OCI-LY7 (cell line): ENCODE results near the gene EXOC3L2. TPM values are rescaled to one million over a fixed set of nuclear protein-coding genes. Genes with fewer than 3 reads are reported as not detected.

Source experiments
- BruUV-seq: library from RNA; stranded (reverse); fragments of 400-500 nt; replicated peaks from 2 replicates; lab custom pipeline; 2021; lab: Mats Ljungman, UMichigan
- CTCF ChIA-PET: fragments of 300-600 bp; sonication (Branson Sonifier 250); formaldehyde crosslinking; loops from one replicate; lab custom pipeline; 2022; ENCODE audit warnings: antibody characterized with exemption; ENCODE audit not compliant: unreplicated experiment; lab: Charles Lee
- POLR2A ChIA-PET: fragments of 300-600 bp; sonication (Branson Sonifier 250); formaldehyde crosslinking; loops from one replicate; lab custom pipeline; 2022; ENCODE audit warnings: antibody characterized with exemption; lab: Charles Lee
- DNase-seq: peaks from one replicate; pipeline ENCODE4 v3.0.0-alpha.2; 2015; ENCODE audit warnings: low spot score
- H2AFZ ChIP-seq: fragments of 200-600 bp; sonication (generic), shearing (Covaris generic); 2 replicates; pipeline ENCODE4 v1.6.1; 2014; ENCODE audit warnings: mild to moderate bottlenecking, antibody characterized with exemption, low read length, moderate library complexity
- H3K27ac ChIP-seq: fragments of 200-600 bp; sonication (generic); 2 replicates; pipeline ENCODE4 v1.5.1; 2014; ENCODE audit warnings: mixed run types, low read depth, mild to moderate bottlenecking, moderate library complexity, low read length, inconsistent platforms; ENCODE audit not compliant: poor library complexity, severe bottlenecking
- H3K36me3 ChIP-seq: fragments of 200-600 bp; sonication (generic); 2 replicates; pipeline ENCODE4 v1.6.1; 2014; ENCODE audit warnings: mild to moderate bottlenecking, antibody characterized with exemption, low read length, moderate library complexity, mixed read lengths; ENCODE audit not compliant: insufficient read depth
- H3K4me1 ChIP-seq: fragments of 200-600 bp; sonication (generic); 2 replicates; pipeline ENCODE4 v1.5.1; 2014; ENCODE audit warnings: mild to moderate bottlenecking, low read length; ENCODE audit not compliant: insufficient read depth, poor library complexity, severe bottlenecking
- H3K4me2 ChIP-seq: fragments of 200-600 bp; sonication (generic); 2 replicates; pipeline ENCODE4 v1.6.1; 2014; ENCODE audit warnings: mild to moderate bottlenecking, low read length
- H3K4me3 ChIP-seq: fragments of 200-600 bp; sonication (generic); 2 replicates; pipeline ENCODE4 v1.5.1; 2014; ENCODE audit warnings: mild to moderate bottlenecking, low read depth, low read length; ENCODE audit not compliant: poor library complexity, severe bottlenecking
- H3K79me2 ChIP-seq: fragments of 200-600 bp; sonication (generic); 2 replicates; pipeline ENCODE4 v1.6.1; 2016; ENCODE audit warnings: low read depth, mild to moderate bottlenecking, low read length, moderate library complexity, mixed read lengths; ENCODE audit not compliant: insufficient read depth
- H3K9me2 ChIP-seq: fragments of 200-600 bp; sonication (generic); 2 replicates; pipeline ENCODE4 v1.6.1; 2016; ENCODE audit warnings: mild to moderate bottlenecking, low read length, mixed read lengths; ENCODE audit not compliant: insufficient read depth
- H3K9me3 ChIP-seq: fragments of 200-600 bp; sonication (generic); 2 replicates; pipeline ENCODE4 v1.6.1; 2014; ENCODE audit warnings: mild to moderate bottlenecking, mixed run types, low read length, mixed read lengths
- H4K20me1 ChIP-seq: fragments of 200-600 bp; sonication (generic); 2 replicates; pipeline ENCODE4 v1.6.1; 2014; ENCODE audit warnings: mild to moderate bottlenecking, antibody characterized with exemption, low read length, moderate library complexity, mixed read lengths; ENCODE audit not compliant: insufficient read depth
- CTCF ChIP-seq: fragments of 200-600 bp; sonication (generic); conservative IDR thresholded peaks from 2 replicates; pipeline ENCODE4 v1.5.1; 2014; ENCODE audit warnings: mild to moderate bottlenecking, antibody characterized with exemption, low read length, moderate library complexity, mixed read lengths
- EZH2phosphoT487 ChIP-seq: fragments of 200-600 bp; sonication (generic); IDR thresholded peaks from 2 replicates; pipeline ENCODE4 v1.6.1; 2018; ENCODE audit warnings: low read depth, borderline replicate concordance, mild to moderate bottlenecking, mixed run types, antibody characterized with exemption, low read length, moderate library complexity, mixed read lengths
- intact Hi-C: fragments of 100-400 bp; cut with micrococcal nuclease; formaldehyde crosslinking; loops from one replicate; pipeline ENCODE4 v1.10.0; 2022; ENCODE audit not compliant: unreplicated experiment
- total RNA-seq, 2 experiments: library from RNA; depleted of rRNA in 1 of 2; stranded (reverse); fragments of >200 nt in 1 of 2; shearing (Covaris generic) in 1 of 2; gene quantifications; 2 replicates each; pipeline ENCODE4 v1.2.3, GENCODE V29; 2014 to 2022

Gene EXOC3L2
- total RNA-seq, 2 experiments from 2014 or later: not detected

- Histone ChIP-seq H3K4me3 (no peak overlapping the region), H3K9me3 (no peaks in the 10 kb centered on the region), H3K9me2 (no peaks in the 10 kb centered on the region), H3K27ac (no peak overlapping the region), H2AFZ (no peak overlapping the region), H3K36me3 (peaks cover 18% of the 10 kb centered on the region; the same call in 1 of the 2 replicates), H4K20me1 (no peaks in the 10 kb centered on the region), H3K4me2 (no peak overlapping the region), H3K4me1 (peaks cover 3% of the 10 kb centered on the region), H3K79me2 (no peaks in the 10 kb centered on the region)
- POLR2A ChIA-PET: no interaction called here
- no TSS peak for BruUV-seq
- no peak for DNase-seq
- CTCF ChIA-PET: no interaction called here
- TF ChIP-seq EZH2phosphoT487 (no peak), CTCF (no peak)
- intact Hi-C loops: no loop called here
Observed at GRCh38 chr19:45278087-45278486, 32.9 kb upstream of the EXOC3L2 start.

GRCh38 chr19:45276284-45276687 is 31.1 kb upstream of the EXOC3L2 start:
- H3K4me2 ChIP-seq: no peak overlapping the region
- no TSS peak for BruUV-seq
- no peak overlapping the region for H2AFZ ChIP-seq
- H3K4me3 ChIP-seq: no peak overlapping the region
- intact Hi-C loops: no loop called here
- ChIA-PET CTCF (no interaction called here), POLR2A (no interaction called here)
- DNase-seq: peak; percentile 19
- H3K36me3 ChIP-seq: peaks cover 17% of the 10 kb centered on the region; the same call in 1 of the 2 replicates
- no peaks in the 10 kb centered on the region for H3K79me2 ChIP-seq
- no peaks in the 10 kb centered on the region for H3K9me3 ChIP-seq
- no peak for TF ChIP-seq EZH2phosphoT487
- H4K20me1 ChIP-seq: no peaks in the 10 kb centered on the region
- no peak overlapping the region for H3K27ac ChIP-seq
- peaks cover 3% of the 10 kb centered on the region for H3K4me1 ChIP-seq
- no peaks in the 10 kb centered on the region for H3K9me2 ChIP-seq

- intact Hi-C loops: no loop called here
- H2AFZ ChIP-seq: no peak overlapping the region
- peaks cover 17% of the 10 kb centered on the region; the same call in 1 of the 2 replicates for H3K36me3 ChIP-seq
- TF ChIP-seq CTCF: no peak
- no peak overlapping the region for H3K4me2 ChIP-seq
- BruUV-seq: no TSS peak
- no peaks in the 10 kb centered on the region for H3K9me2 ChIP-seq
- no peak overlapping the region for H3K27ac ChIP-seq
- peaks cover 3% of the 10 kb centered on the region for H3K4me1 ChIP-seq
- no peak for DNase-seq
- H3K4me3 ChIP-seq: no peak overlapping the region
- H4K20me1 ChIP-seq: no peaks in the 10 kb centered on the region
- POLR2A ChIA-PET: no interaction called here
- CTCF ChIA-PET: interaction anchor here (0.7 kb wide), 1 partner anchor 283 kb away, joined by 4 read pairs; no protein-coding TSS in a partner anchor
- H3K9me3 ChIP-seq: no peaks in the 10 kb centered on the region
- no peaks in the 10 kb centered on the region for H3K79me2 ChIP-seq
Observed at GRCh38 chr19:45275370-45275971, 30.3 kb upstream of the EXOC3L2 start.
